Neural cell (in vitro differentiated cells): ENCODE measurements around the gene DAP3. TPM values are rescaled to one million over a fixed set of nuclear protein-coding genes. Genes with fewer than 3 reads are reported as not detected.

Source experiments
- H2AFZ ChIP-seq: fragments of 200-600, 300-800 bp; sonication (generic), shearing (Covaris generic); 2 replicates; pipeline ENCODE4 v1.6.0; 2014; ENCODE audit warnings: low read depth, mild to moderate bottlenecking, antibody characterized with exemption, low read length, moderate library complexity
- H3F3A ChIP-seq: fragments of 200-600 bp; shearing (Covaris generic); 2 replicates; pipeline ENCODE4 v1.6.1; 2016; ENCODE audit warnings: mild to moderate bottlenecking, moderate library complexity, mixed read lengths, antibody characterized with exemption, low read length; ENCODE audit not compliant: insufficient read depth, poor library complexity, severe bottlenecking
- H3K27ac ChIP-seq: fragments of 200-600, 300-800 bp; sonication (generic), shearing (Covaris generic); 2 replicates; pipeline ENCODE4 v1.5.1; 2014; ENCODE audit warnings: mild to moderate bottlenecking, low read length, moderate library complexity
- H3K27me3 ChIP-seq: fragments of 300-800, 200-600 bp; sonication (generic), shearing (Covaris generic); 2 replicates; pipeline ENCODE4 v1.6.0; 2014; ENCODE audit warnings: mild to moderate bottlenecking, low read depth, low read length, moderate library complexity; ENCODE audit not compliant: insufficient read depth
- H3K36me3 ChIP-seq: fragments of 300-800, 200-600 bp; sonication (generic), shearing (Covaris generic); 2 replicates; pipeline ENCODE4 v1.5.1; 2014; ENCODE audit warnings: mild to moderate bottlenecking, antibody characterized with exemption, low read length, moderate library complexity; ENCODE audit not compliant: insufficient read depth
- H3K4me2 ChIP-seq: fragments of 300-800, 200-600 bp; sonication (generic), shearing (Covaris generic); 2 replicates; pipeline ENCODE4 v1.6.0; 2014; ENCODE audit warnings: mild to moderate bottlenecking, low read length
- H3K4me3 ChIP-seq: fragments of 300-800, 200-600 bp; sonication (generic), shearing (Covaris generic); 2 replicates; pipeline ENCODE4 v1.5.1; 2014; ENCODE audit warnings: mild to moderate bottlenecking, low read length, moderate library complexity
- H3K79me2 ChIP-seq: fragments of 200-600 bp; shearing (Covaris generic); replicated peaks from 2 replicates; pipeline ENCODE4 v1.6.0; 2014; ENCODE audit warnings: mild to moderate bottlenecking, low read length, moderate library complexity; ENCODE audit not compliant: insufficient read depth
- H3K9ac ChIP-seq: fragments of 300-800, 200-600 bp; sonication (generic), shearing (Covaris generic); 2 replicates; pipeline ENCODE4 v1.6.1; 2016; ENCODE audit warnings: mild to moderate bottlenecking, low read length, mixed read lengths
- H3K9me2 ChIP-seq: fragments of 200-600 bp; shearing (Covaris generic); 2 replicates; pipeline ENCODE4 v1.6.1; 2016; ENCODE audit warnings: mild to moderate bottlenecking, low read length, mixed read lengths; ENCODE audit not compliant: insufficient read depth
- H3K9me3 ChIP-seq: fragments of 200-600, 300-800 bp; sonication (generic), shearing (Covaris generic); 2 replicates; pipeline ENCODE4 v1.6.1; 2016; ENCODE audit warnings: mild to moderate bottlenecking, mixed run types, low read length, moderate library complexity, mixed read lengths
- H4K20me1 ChIP-seq: fragments of 200-600 bp; shearing (Covaris generic); 2 replicates; pipeline ENCODE4 v1.6.1; 2016; ENCODE audit warnings: mild to moderate bottlenecking, mixed run types; ENCODE audit not compliant: insufficient read depth
- CTCF ChIP-seq: fragments of 450-650 bp; IDR thresholded peaks from 2 replicates; pipeline ENCODE4 v1.5.1; 2014; ENCODE audit warnings: antibody characterized with exemption, mild to moderate bottlenecking, moderate library complexity; ENCODE audit not compliant: poor library complexity, severe bottlenecking
- EP300 ChIP-seq: fragments of 450-650 bp; conservative IDR thresholded peaks from 2 replicates; pipeline ENCODE4 v1.6.1; 2014; ENCODE audit warnings: antibody characterized with exemption, mild to moderate bottlenecking, moderate library complexity; ENCODE audit not compliant: poor library complexity, severe bottlenecking
- EZH2 ChIP-seq: fragments of 200-600, 300-800 bp; shearing (Covaris generic), sonication (generic); IDR thresholded peaks from 2 replicates; pipeline ENCODE4 v1.6.1; 2014; ENCODE audit warnings: antibody characterized with exemption, low read length, borderline replicate concordance, mild to moderate bottlenecking; ENCODE audit not compliant: insufficient read depth, poor library complexity, severe bottlenecking
- MXI1 ChIP-seq: fragments of 450-650 bp; conservative IDR thresholded peaks from 2 replicates; pipeline ENCODE4 v1.6.1; 2014; ENCODE audit warnings: antibody characterized with exemption, mild to moderate bottlenecking; ENCODE audit not compliant: poor library complexity, severe bottlenecking
- POLR2AphosphoS5 ChIP-seq: IDR thresholded peaks from 2 replicates; pipeline ENCODE4 v1.6.1; 2012
- RAD21 ChIP-seq: fragments of 450-650 bp; conservative IDR thresholded peaks from 2 replicates; pipeline ENCODE4 v1.6.1; 2014; ENCODE audit warnings: antibody characterized with exemption, mild to moderate bottlenecking, moderate library complexity
- SMC3 ChIP-seq: fragments of 450-650 bp; conservative IDR thresholded peaks from 2 replicates; pipeline ENCODE4 v1.6.1; 2014; ENCODE audit warnings: antibody characterized with exemption, mild to moderate bottlenecking, moderate library complexity; ENCODE audit not compliant: poor library complexity
- TAF1 ChIP-seq: IDR thresholded peaks from 2 replicates; pipeline ENCODE4 v1.6.1; 2012; ENCODE audit warnings: low read depth
- polyA plus RNA-seq: library from polyadenylated mRNA; depleted of rRNA; stranded (reverse); fragments of >200 nt; gene quantifications from 2 replicates; pipeline ENCODE4 v1.2.3, GENCODE V29; 2014
- TF ChIP-seq, protein P1 (sequence below): IDR thresholded peaks from 2 replicates; pipeline ENCODE4 v1.6.1; 2012; ENCODE audit warnings: borderline replicate concordance

DAP3 gene
- polyA plus RNA-seq, 1 donor from 2014 or later, result 180 TPM

DNA sequence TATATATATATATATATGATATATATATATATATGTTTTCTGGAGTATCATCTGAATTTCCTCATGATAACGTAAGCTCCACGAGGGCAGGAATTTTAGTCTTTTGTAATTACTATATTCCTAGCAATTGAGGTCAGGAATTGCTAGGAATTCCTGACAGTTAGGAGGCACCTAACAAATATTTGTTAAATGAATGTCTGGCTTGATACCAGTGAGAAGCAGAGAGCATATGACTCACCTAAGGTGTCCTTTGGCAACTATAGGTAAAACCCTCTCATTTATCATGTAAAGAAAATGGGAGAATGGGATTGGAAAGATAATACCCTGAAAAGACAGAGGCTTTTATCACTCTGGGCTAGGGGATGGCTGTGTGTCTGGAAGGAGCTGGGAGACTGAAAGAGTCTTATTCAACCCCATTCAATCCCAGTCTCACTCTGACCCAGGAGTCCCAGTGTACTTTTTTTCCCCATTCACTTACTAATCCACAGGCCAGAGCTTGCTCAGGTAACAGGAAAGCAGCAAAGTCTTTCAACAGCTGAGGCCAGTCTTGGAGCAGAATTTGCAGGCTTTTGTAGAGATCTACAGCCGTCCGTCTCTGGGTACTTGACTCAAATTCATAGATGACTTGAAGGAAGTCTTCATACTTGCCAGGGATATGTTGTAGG is 71.2 kb downstream of the DAP3 start:
- no peak overlapping the region for H3K9ac ChIP-seq
- H2AFZ ChIP-seq, result no peak overlapping the region
- TF ChIP-seq EZH2, result no peak
- no peak for TF ChIP-seq EP300
- TF ChIP-seq SMC3, result no peak
- TF ChIP-seq POLR2AphosphoS5, result no peak
- TF ChIP-seq, protein P1, sequence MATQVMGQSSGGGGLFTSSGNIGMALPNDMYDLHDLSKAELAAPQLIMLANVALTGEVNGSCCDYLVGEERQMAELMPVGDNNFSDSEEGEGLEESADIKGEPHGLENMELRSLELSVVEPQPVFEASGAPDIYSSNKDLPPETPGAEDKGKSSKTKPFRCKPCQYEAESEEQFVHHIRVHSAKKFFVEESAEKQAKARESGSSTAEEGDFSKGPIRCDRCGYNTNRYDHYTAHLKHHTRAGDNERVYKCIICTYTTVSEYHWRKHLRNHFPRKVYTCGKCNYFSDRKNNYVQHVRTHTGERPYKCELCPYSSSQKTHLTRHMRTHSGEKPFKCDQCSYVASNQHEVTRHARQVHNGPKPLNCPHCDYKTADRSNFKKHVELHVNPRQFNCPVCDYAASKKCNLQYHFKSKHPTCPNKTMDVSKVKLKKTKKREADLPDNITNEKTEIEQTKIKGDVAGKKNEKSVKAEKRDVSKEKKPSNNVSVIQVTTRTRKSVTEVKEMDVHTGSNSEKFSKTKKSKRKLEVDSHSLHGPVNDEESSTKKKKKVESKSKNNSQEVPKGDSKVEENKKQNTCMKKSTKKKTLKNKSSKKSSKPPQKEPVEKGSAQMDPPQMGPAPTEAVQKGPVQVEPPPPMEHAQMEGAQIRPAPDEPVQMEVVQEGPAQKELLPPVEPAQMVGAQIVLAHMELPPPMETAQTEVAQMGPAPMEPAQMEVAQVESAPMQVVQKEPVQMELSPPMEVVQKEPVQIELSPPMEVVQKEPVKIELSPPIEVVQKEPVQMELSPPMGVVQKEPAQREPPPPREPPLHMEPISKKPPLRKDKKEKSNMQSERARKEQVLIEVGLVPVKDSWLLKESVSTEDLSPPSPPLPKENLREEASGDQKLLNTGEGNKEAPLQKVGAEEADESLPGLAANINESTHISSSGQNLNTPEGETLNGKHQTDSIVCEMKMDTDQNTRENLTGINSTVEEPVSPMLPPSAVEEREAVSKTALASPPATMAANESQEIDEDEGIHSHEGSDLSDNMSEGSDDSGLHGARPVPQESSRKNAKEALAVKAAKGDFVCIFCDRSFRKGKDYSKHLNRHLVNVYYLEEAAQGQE, result no peak
- TF ChIP-seq CTCF, result no peak
- no peak for TF ChIP-seq TAF1
- TF ChIP-seq MXI1, result no peak
- TF ChIP-seq RAD21, result no peak
- H3K27me3 ChIP-seq, result no peaks in the 10 kb centered on the region
- no peaks in the 10 kb centered on the region for H3K79me2 ChIP-seq
- H3K27ac ChIP-seq, result no peak overlapping the region
- H3K9me3 ChIP-seq, result no peaks in the 10 kb centered on the region
- H3F3A ChIP-seq, result no peaks in the 10 kb centered on the region
- no peaks in the 10 kb centered on the region for H4K20me1 ChIP-seq
- no peaks in the 10 kb centered on the region for H3K9me2 ChIP-seq
- peaks cover 8% of the 10 kb centered on the region for H3K36me3 ChIP-seq
- H3K4me2 ChIP-seq, result no peak overlapping the region
- no peak overlapping the region for H3K4me3 ChIP-seq

- Histone ChIP-seq H3K9me3 (no peaks in the 10 kb centered on the region), H3K27me3 (no peaks in the 10 kb centered on the region), H3K4me3 (no peak overlapping the region), H3F3A (no peaks in the 10 kb centered on the region), H3K9me2 (no peaks in the 10 kb centered on the region), H4K20me1 (no peaks in the 10 kb centered on the region), H2AFZ (no peak overlapping the region), H3K27ac (no peak overlapping the region), H3K9ac (no peak overlapping the region), H3K79me2 (no peaks in the 10 kb centered on the region), H3K4me2 (no peak overlapping the region), H3K36me3 (peaks cover 10% of the 10 kb centered on the region)
- TF ChIP-seq MXI1 (no peak), EZH2 (no peak), EP300 (no peak), RAD21 (no peak), POLR2AphosphoS5 (no peak), CTCF (no peak), SMC3 (no peak), TAF1 (no peak)
- TF ChIP-seq, protein P1, result no peak
These were observed 72.0 kb downstream of the DAP3 start for GRCh38 chr1:155760751-155761475.
